ENCODE measurements around the gene DPP8.
"Not testable (repeated sequence)": the region's sequence is repeated elsewhere in the genome, so short reads cannot be mapped to it uniquely, and the experiment has no call there.

Gene DPP8

GRCh38 chr15:65516997-65517865, at the start of gene DPP8:
Gene DPP8, minus strand, starts transcription at chr15:65517689. Its CDS starts 5,136 bp downstream, at chr15:65512553.
- H3K27me3 Mint-ChIP-seq, result no peaks in the 10 kb centered on the region
- peak within 1 kb of the TSS; percentile 95 for H3K27ac Mint-ChIP-seq
- intact Hi-C loops (cut with micrococcal nuclease), result loop anchor here (1.0 kb wide), 2 partner anchors 13 to 94 kb away; partner anchors contain the start of genes HACD3 and INTS14
- peaks cover 21% of the 10 kb centered on the region for H3K4me1 Mint-ChIP-seq (ENCODE audit: low read depth)
- H3K9me3 Mint-ChIP-seq, result no peaks in the 10 kb centered on the region
- H3K4me3 Mint-ChIP-seq, result peak within 1 kb of the TSS; percentile 93
- peaks cover 31% of the 10 kb centered on the region for H3K36me3 Mint-ChIP-seq (ENCODE audit: low read depth)

- no peaks in the 10 kb centered on the region for H3K4me1 Mint-ChIP-seq (ENCODE audit: low read depth)
- no peak overlapping the region for H3K27ac Mint-ChIP-seq
- intact Hi-C loops (cut with micrococcal nuclease), result no loop called here
- no peak overlapping the region for H3K4me3 Mint-ChIP-seq
- H3K27me3 Mint-ChIP-seq, result no peaks in the 10 kb centered on the region
- H3K9me3 Mint-ChIP-seq, result no peaks in the 10 kb centered on the region
- H3K36me3 Mint-ChIP-seq (ENCODE audit: low read depth), result peaks cover 80% of the 10 kb centered on the region
These were observed 44.4 kb upstream of the DPP8 start for GRCh38 chr15:65561934-65562333.

GRCh38 chr15:65559941-65560340, 42.5 kb upstream of the DPP8 start:
- Mint-ChIP-seq H3K36me3 (ENCODE audit: low read depth) (peaks cover 80% of the 10 kb centered on the region), H3K4me3 (no peak overlapping the region), H3K27ac (no peak overlapping the region), H3K27me3 (no peaks in the 10 kb centered on the region), H3K9me3 (no peaks in the 10 kb centered on the region), H3K4me1 (ENCODE audit: low read depth) (no peaks in the 10 kb centered on the region)
- intact Hi-C loops (cut with micrococcal nuclease), result no loop called here

- intact Hi-C loops (cut with micrococcal nuclease), result no loop called here
- Mint-ChIP-seq H3K36me3 (ENCODE audit: low read depth) (peaks cover 77% of the 10 kb centered on the region), H3K27ac (no peak overlapping the region), H3K27me3 (no peaks in the 10 kb centered on the region), H3K9me3 (no peaks in the 10 kb centered on the region), H3K4me1 (ENCODE audit: low read depth) (no peaks in the 10 kb centered on the region), H3K4me3 (no peak overlapping the region)
These were observed 41.7 kb upstream of the DPP8 start for GRCh38 chr15:65558997-65559760.

- H3K27me3 Mint-ChIP-seq, result no peaks in the 10 kb centered on the region
- no peak overlapping the region for H3K27ac Mint-ChIP-seq
- peaks cover 68% of the 10 kb centered on the region for H3K36me3 Mint-ChIP-seq (ENCODE audit: low read depth)
- H3K9me3 Mint-ChIP-seq, result no peaks in the 10 kb centered on the region
- intact Hi-C loops (cut with micrococcal nuclease), result no loop called here
- no peaks in the 10 kb centered on the region for H3K4me1 Mint-ChIP-seq (ENCODE audit: low read depth)
- no peak overlapping the region for H3K4me3 Mint-ChIP-seq
These were observed 40.8 kb upstream of the DPP8 start for GRCh38 chr15:65558336-65558735.

GRCh38 chr15:65556622-65557021, 39.1 kb upstream of the DPP8 start:
- intact Hi-C loops (cut with micrococcal nuclease), result no loop called here

GRCh38 chr15:65553691-65554090, 36.2 kb upstream of the DPP8 start:
- H3K4me3 Mint-ChIP-seq, result no peak overlapping the region
- no peaks in the 10 kb centered on the region for H3K4me1 Mint-ChIP-seq (ENCODE audit: low read depth)
- H3K27me3 Mint-ChIP-seq, result no peaks in the 10 kb centered on the region
- H3K27ac Mint-ChIP-seq, result no peak overlapping the region
- no peaks in the 10 kb centered on the region for H3K9me3 Mint-ChIP-seq
- H3K36me3 Mint-ChIP-seq (ENCODE audit: low read depth), result peaks cover 35% of the 10 kb centered on the region
- intact Hi-C loops (cut with micrococcal nuclease), result no loop called here

More at GRCh38 chr15:65556622-65557021, 39.1 kb upstream of the DPP8 start:
- Mint-ChIP-seq H3K4me3 (no peak overlapping the region), H3K36me3 (ENCODE audit: low read depth) (peaks cover 55% of the 10 kb centered on the region), H3K27me3 (no peaks in the 10 kb centered on the region), H3K27ac (no peak overlapping the region), H3K4me1 (ENCODE audit: low read depth) (no peaks in the 10 kb centered on the region), H3K9me3 (no peaks in the 10 kb centered on the region)

- peaks cover 26% of the 10 kb centered on the region for H3K36me3 Mint-ChIP-seq (ENCODE audit: low read depth)
- H3K27me3 Mint-ChIP-seq; H3K4me1 Mint-ChIP-seq (ENCODE audit: low read depth); H3K9me3 Mint-ChIP-seq; intact Hi-C loops (cut with micrococcal nuclease); H3K27ac Mint-ChIP-seq; H3K4me3 Mint-ChIP-seq: not testable (repeated sequence)
These were observed 35.4 kb upstream of the DPP8 start for GRCh38 chr15:65552851-65553250.

- Mint-ChIP-seq H3K4me3 (no peak overlapping the region), H3K9me3 (no peaks in the 10 kb centered on the region), H3K4me1 (ENCODE audit: low read depth) (peaks cover 5% of the 10 kb centered on the region), H3K27ac (no peak overlapping the region), H3K27me3 (no peaks in the 10 kb centered on the region), H3K36me3 (ENCODE audit: low read depth) (peaks cover 13% of the 10 kb centered on the region)
- intact Hi-C loops (cut with micrococcal nuclease), result no loop called here
These were observed 33.7 kb upstream of the DPP8 start for GRCh38 chr15:65551183-65551582.

GRCh38 chr15:65550681-65551098, 33.2 kb upstream of the DPP8 start:
- peaks cover 5% of the 10 kb centered on the region for H3K4me1 Mint-ChIP-seq (ENCODE audit: low read depth)
- H3K27ac Mint-ChIP-seq, result no peak overlapping the region

GRCh38 chr15:65549288-65549687, 31.8 kb upstream of the DPP8 start:
- H3K27me3 Mint-ChIP-seq; H3K36me3 Mint-ChIP-seq (ENCODE audit: low read depth); H3K27ac Mint-ChIP-seq; H3K9me3 Mint-ChIP-seq; H3K4me1 Mint-ChIP-seq (ENCODE audit: low read depth); H3K4me3 Mint-ChIP-seq; intact Hi-C loops (cut with micrococcal nuclease): not testable (repeated sequence)

More at GRCh38 chr15:65550681-65551098, 33.2 kb upstream of the DPP8 start:
- intact Hi-C loops (cut with micrococcal nuclease), result no loop called here
- no peaks in the 10 kb centered on the region for H3K9me3 Mint-ChIP-seq
- no peak overlapping the region for H3K4me3 Mint-ChIP-seq
- H3K36me3 Mint-ChIP-seq (ENCODE audit: low read depth), result peaks cover 12% of the 10 kb centered on the region
- no peaks in the 10 kb centered on the region for H3K27me3 Mint-ChIP-seq

GRCh38 chr15:65547841-65548240, 30.4 kb upstream of the DPP8 start:
- H3K27ac Mint-ChIP-seq, result no peak overlapping the region
- no peaks in the 10 kb centered on the region for H3K36me3 Mint-ChIP-seq (ENCODE audit: low read depth)

GRCh38 chr15:65541231-65541820, 23.8 kb upstream of the DPP8 start:
- Mint-ChIP-seq H3K9me3 (no peaks in the 10 kb centered on the region), H3K4me1 (ENCODE audit: low read depth) (no peaks in the 10 kb centered on the region), H3K36me3 (ENCODE audit: low read depth) (no peaks in the 10 kb centered on the region), H3K4me3 (no peak overlapping the region), H3K27ac (no peak overlapping the region), H3K27me3 (no peaks in the 10 kb centered on the region)
- intact Hi-C loops (cut with micrococcal nuclease), result no loop called here

More at GRCh38 chr15:65547841-65548240, 30.4 kb upstream of the DPP8 start:
- H3K27me3 Mint-ChIP-seq, result no peaks in the 10 kb centered on the region
- peaks cover 5% of the 10 kb centered on the region for H3K4me1 Mint-ChIP-seq (ENCODE audit: low read depth)
- H3K4me3 Mint-ChIP-seq, result no peak overlapping the region
- H3K9me3 Mint-ChIP-seq, result no peaks in the 10 kb centered on the region
- intact Hi-C loops (cut with micrococcal nuclease), result no loop called here

GRCh38 chr15:65540314-65540713, 22.8 kb upstream of the DPP8 start:
- no peaks in the 10 kb centered on the region for H3K27me3 Mint-ChIP-seq
- no peak overlapping the region for H3K4me3 Mint-ChIP-seq
- intact Hi-C loops (cut with micrococcal nuclease), result no loop called here
- H3K36me3 Mint-ChIP-seq (ENCODE audit: low read depth), result no peaks in the 10 kb centered on the region
- H3K4me1 Mint-ChIP-seq (ENCODE audit: low read depth), result no peaks in the 10 kb centered on the region
- no peaks in the 10 kb centered on the region for H3K9me3 Mint-ChIP-seq
- H3K27ac Mint-ChIP-seq, result no peak overlapping the region

All from dendritic cell treated with granulocyte-macrophage colony-stimulating factor and Interleukin-4, amounts not matched to agents 40 ng/mL and 50 ng/mL, for 4 days (primary cell).